HG02623 (cell line): ENCODE data around the gene GRIN3B.

Experiments used
- ATAC-seq: cut with Tn5 transposase; IDR thresholded peaks from one replicate; pipeline ENCODE4 v1.9.1; 2021; ENCODE audit warnings: moderate library complexity; ENCODE audit not compliant: unreplicated experiment

GRIN3B gene

GRCh38 chr19:1040476-1041271, 40.5 kb downstream of the GRIN3B start:
- ATAC-seq, result peak; percentile 50

- ATAC-seq, result no peak
These were observed 41.1 kb downstream of the GRIN3B start for GRCh38 chr19:1041272-1041834.

GRCh38 chr19:1041835-1042685, 41.8 kb downstream of the GRIN3B start:
- ATAC-seq, result no peak

DNA sequence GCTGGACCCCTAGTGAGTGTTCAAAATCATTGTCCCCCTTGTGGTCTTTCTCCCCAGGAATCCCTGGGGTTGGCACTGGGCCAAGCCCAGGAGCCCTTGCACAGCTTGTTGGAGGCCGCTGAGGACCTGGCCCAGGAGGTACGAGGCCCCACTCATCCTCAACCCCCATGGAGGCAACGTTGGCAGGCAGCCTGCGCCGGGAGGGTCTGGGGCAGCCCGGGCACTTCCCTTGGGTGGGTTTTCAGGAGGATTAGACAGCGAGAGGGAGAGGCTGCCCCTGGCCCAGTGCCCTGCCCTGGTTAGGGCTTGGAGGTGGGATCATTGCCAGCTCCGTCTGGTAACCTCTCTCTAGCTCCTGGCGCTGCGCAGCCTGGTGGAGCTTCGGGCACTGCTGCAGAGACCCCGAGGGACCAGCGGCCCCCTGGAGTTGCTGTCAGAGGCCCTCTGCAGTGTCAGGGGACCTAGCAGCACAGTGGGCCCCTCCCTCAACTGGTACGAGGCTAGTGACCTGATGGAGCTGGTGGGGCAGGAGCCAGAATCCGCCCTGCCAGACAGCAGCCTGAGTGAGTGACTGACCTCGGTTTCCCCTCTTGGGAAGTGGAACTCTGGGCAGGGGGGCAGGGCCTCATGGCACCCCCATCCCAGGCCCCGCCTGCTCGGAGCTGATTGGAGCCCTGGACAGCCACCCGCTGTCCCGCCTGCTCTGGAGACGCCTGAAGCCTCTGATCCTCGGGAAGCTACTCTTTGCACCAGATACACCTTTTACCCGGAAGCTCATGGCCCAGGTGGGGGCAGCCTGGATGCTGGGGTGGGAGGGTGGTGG, 42.7 kb downstream of the GRIN3B start:
- no peak for ATAC-seq

GRCh38 chr19:1045247-1045603, 45.0 kb downstream of the GRIN3B start:
- ATAC-seq, result no peak

- ATAC-seq, result no peak
These were observed 46.0 kb downstream of the GRIN3B start for GRCh38 chr19:1046117-1046626.

- ATAC-seq, result no peak
These were observed 46.8 kb downstream of the GRIN3B start for GRCh38 chr19:1046836-1047695.

GRCh38 chr19:1047696-1048147, 47.5 kb downstream of the GRIN3B start:
- ATAC-seq, result no peak

GRCh38 chr19:1049106-1049505, 48.9 kb downstream of the GRIN3B start:
- ATAC-seq, result no peak

DNA sequence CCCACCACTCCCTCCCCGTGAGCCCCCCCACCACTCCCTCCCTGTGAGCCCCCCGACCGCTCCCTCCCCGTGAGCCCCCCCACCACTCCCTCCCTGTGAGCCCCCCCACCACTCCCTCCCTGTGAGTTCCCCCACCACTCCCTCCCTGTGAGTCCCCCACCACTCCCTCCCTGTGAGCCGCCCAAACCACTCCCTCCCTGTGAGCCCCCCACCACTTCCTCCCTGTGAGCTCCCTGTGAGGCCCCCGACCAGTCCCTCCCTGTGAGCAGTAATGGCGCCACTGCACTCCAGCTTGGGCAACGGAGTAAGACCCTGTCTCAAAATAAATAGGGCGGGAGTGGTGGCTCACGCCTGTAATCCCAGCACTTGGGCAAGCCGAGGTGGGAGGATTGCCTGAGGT, 49.6 kb downstream of the GRIN3B start:
- no peak for ATAC-seq

GRCh38 chr19:1050989-1051788, 51.0 kb downstream of the GRIN3B start:
- no peak for ATAC-seq

- no peak for ATAC-seq
These were observed 51.6 kb downstream of the GRIN3B start for GRCh38 chr19:1051791-1052190.

DNA sequence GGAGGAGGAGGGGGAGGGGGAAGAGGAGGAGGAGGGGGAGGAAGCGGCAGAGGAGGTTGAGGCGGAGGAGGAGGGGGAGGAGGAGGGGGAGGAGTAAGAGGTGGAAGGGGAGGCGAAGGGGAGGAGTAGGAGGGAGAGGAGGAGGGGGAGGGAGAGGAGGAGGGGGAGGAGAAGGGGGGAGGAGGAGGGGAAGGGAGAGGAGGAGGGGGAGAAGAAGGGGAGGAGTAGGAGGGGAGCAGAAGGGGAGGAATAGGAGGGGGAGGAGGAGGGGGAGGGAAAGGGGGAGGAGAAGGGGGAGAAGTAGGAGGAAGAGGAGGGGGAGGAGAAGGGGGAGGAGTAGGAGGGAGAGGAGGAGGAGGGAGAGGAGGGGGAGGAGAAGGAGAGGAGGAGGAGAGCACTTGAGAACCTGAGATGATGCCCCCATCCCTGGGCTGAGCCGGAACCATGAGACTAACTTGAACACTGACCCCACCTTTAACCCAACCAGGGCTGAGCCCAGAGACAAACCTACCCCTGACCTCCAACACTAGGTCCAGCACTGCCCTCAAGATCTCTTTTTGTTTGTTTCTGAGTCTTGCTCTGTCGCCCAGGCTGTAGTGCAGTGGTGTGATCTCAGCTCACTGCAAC, 52.2 kb downstream of the GRIN3B start:
- ATAC-seq, result no peak

GRCh38 chr19:1053176-1054101, 53.2 kb downstream of the GRIN3B start:
- ATAC-seq, result no peak

DNA sequence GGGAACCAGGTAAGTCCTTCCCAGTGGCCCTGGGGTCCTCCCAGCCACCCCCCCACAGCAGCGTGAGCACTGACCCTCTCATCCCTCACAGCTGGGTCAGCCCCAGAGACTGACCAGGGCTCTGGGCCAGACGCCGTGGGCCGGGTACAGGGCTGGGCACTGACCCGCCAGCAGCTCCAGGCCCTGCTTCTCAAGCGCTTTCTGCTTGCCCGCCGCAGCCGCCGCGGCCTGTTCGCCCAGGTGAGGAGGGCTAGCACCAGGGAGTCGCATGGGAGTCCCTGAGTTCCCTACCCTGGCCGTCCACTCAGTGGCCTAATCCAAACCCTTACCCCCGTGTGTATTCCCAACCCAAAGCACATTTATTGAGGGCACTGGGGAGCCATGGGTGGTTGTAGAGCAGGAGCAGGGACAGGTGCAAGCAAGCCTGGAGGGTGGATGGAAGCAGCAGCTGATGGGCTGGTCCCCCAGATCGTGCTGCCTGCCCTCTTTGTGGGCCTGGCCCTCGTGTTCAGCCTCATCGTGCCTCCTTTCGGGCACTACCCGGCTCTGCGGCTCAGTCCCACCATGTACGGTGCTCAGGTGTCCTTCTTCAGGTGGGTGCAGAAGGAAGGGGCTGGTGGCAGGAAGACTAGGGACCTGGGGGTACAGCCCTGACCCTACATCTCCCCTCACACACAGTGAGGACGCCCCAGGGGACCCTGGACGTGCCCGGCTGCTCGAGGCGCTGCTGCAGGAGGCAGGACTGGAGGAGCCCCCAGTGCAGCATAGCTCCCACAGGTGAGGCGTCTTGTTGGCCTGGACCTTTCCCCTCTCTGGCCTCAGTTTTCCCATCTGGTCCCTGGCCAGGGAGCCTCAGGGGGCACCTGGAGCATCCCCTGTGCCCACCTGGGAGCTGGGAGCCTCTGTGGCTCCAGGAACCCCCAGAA, 54.1 kb downstream of the GRIN3B start:
- no peak for ATAC-seq

DNA sequence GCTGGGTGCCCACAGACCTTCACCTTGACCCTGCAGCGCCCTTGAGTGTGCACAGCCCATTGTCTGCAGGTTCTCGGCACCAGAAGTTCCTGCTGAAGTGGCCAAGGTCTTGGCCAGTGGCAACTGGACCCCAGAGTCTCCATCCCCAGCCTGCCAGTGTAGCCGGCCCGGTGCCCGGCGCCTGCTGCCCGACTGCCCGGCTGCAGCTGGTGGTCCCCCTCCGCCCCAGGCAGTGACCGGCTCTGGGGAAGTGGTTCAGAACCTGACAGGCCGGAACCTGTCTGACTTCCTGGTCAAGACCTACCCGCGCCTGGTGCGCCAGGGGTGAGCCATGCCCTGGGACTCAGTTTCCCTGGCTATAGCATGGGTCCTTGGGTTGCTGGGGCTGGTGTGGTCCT, 54.8 kb downstream of the GRIN3B start:
- no peak for ATAC-seq
